SJSA1 (cell line): ENCODE measurements around the gene RAB40AL. TPM values are rescaled to one million over a fixed set of nuclear protein-coding genes. Genes with fewer than 3 reads are reported as not detected.
"Not testable (repeated sequence)": the region's sequence is repeated elsewhere in the genome, so short reads cannot be mapped to it uniquely, and the experiment has no call there.

Experiments
- DNase-seq, 2 experiments: peaks; one replicate each; pipeline ENCODE4 v3.0.0-alpha.2; 2015 to 2020; ENCODE audit warnings: low spot score in 2 of 2, low read depth in 1 of 2
- H3K27ac ChIP-seq: fragments of 250-450 bp; sonication (Bioruptor Pico); 2 replicates; pipeline ENCODE4 v1.5.1; 2020; ENCODE audit warnings: mild to moderate bottlenecking, moderate library complexity
- H3K27me3 ChIP-seq: fragments of 250-450 bp; sonication (Bioruptor Pico); replicated peaks from 2 replicates; pipeline ENCODE4 v1.5.1; 2020; ENCODE audit warnings: mild to moderate bottlenecking, moderate library complexity
- H3K36me3 ChIP-seq: fragments of 250-450 bp; sonication (Bioruptor Pico); 2 replicates; pipeline ENCODE4 v1.5.1; 2020; ENCODE audit warnings: mild to moderate bottlenecking
- H3K4me1 ChIP-seq: fragments of 250-450 bp; sonication (Bioruptor Pico); replicated peaks from 2 replicates; pipeline ENCODE4 v1.6.1; 2021; ENCODE audit warnings: mild to moderate bottlenecking
- H3K4me3 ChIP-seq: fragments of 250-450 bp; sonication (Bioruptor Pico); 2 replicates; pipeline ENCODE4 v1.5.1; 2020; ENCODE audit warnings: mild to moderate bottlenecking
- H3K9me3 ChIP-seq: fragments of 250-450 bp; sonication (Bioruptor Pico); replicated peaks from 2 replicates; pipeline ENCODE4 v1.5.1; 2020; ENCODE audit warnings: mild to moderate bottlenecking
- total RNA-seq: library from RNA; depleted of rRNA; stranded (reverse); fragments of >200 nt; shearing (Covaris generic); gene quantifications from 2 replicates; pipeline ENCODE4 v1.2.3, GENCODE V29; 2014; rRNA removed

The RAB40AL gene
- total RNA-seq, 1 experiment from 2014 or later = 0.18 TPM

DNA sequence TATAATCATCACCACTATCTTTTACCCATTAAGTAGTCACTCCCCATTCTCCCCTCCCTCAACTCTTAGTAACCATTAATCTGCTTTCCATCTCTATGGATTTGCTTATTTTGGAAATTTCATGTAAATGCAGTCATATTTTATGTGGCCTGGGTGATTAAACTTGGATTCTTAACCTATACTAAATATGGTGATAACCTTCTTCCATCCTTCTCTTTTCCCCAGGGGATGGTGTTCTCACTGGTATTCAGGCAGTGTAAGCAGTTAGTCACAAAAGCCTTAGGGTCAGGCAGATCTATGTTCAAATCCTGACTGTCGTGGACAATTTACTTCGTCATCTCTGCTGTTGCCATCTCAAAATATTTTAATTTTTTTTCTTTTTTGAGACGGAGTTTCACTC, 29.6 kb downstream of the RAB40AL start:
- Histone ChIP-seq H3K27me3 (no peaks in the 10 kb centered on the region), H3K27ac (no peak overlapping the region), H3K4me3 (no peak overlapping the region), H3K36me3 (no peaks in the 10 kb centered on the region), H3K9me3 (no peaks in the 10 kb centered on the region), H3K4me1 (no peaks in the 10 kb centered on the region)
- no peak for DNase-seq

DNA sequence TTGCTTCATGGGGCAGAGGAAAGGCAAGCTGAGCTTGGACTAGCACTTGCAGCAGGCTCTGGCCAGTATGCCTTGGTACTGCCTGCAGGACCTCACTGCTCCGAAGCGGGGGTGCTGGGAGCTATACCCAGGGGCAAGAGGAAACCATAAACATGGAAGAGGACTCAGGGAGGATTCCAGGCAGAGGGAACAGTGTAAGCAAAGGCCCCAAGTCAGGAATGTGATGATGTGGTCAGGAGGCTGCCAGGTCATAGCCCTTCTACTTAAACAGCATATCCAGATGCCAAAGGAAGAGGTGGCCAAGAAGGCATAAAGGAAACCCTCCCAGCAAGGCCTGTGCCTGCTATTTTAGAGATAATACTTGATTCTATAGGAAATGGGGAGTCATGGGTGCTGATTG, 31.1 kb downstream of the RAB40AL start:
- no peak overlapping the region for H3K27ac ChIP-seq
- no peak for DNase-seq
- H3K36me3 ChIP-seq = no peaks in the 10 kb centered on the region
- H3K4me3 ChIP-seq = no peak overlapping the region
- H3K27me3 ChIP-seq = no peaks in the 10 kb centered on the region
- H3K4me1 ChIP-seq = no peaks in the 10 kb centered on the region
- H3K9me3 ChIP-seq = no peaks in the 10 kb centered on the region

DNA sequence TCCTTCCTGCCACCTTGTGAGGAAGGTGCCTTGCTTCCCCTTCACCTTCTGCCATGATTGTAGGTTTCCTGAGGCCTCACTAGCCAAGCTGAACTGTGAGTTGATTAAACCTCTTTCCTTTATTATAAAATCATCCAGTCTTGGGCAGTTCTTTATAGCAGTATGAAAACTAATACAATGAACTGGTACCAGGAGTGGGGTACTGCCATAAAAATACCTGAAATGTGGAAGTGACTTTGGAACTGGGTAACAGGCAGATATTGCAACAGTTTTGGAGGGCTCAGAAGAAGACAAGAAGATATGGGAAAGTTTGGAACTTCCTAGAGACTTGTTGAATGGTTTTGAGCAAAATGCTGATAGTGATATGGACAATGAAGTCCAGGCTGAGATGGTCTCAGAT, 34.5 kb downstream of the RAB40AL start:
- not testable (repeated sequence) for H3K4me3 ChIP-seq, H3K4me1 ChIP-seq, H3K27me3 ChIP-seq, H3K27ac ChIP-seq, DNase-seq, H3K9me3 ChIP-seq, H3K36me3 ChIP-seq

DNA sequence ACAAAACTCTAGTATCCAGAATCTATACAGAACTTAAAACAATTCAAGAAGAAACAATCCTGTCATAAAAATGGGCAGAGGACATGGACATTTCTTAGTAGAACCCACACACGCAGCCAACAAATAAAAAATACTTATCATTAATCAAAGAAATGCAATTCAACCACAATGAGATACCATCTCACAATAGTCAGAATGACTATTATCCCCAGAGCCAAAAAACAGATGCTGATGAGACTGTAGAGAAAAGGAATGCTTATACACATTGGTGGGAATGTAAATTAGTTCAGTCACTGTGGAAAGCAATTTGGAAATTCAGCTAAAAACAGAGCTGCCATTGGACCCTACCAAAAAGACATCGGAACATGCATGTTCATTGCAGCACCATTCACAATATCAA, 37.9 kb downstream of the RAB40AL start:
- Histone ChIP-seq H3K9me3 (no peaks in the 10 kb centered on the region), H3K27me3 (no peaks in the 10 kb centered on the region), H3K36me3 (no peaks in the 10 kb centered on the region), H3K27ac (no peak overlapping the region), H3K4me1 (no peaks in the 10 kb centered on the region), H3K4me3 (no peak overlapping the region)
- no peak for DNase-seq

DNA sequence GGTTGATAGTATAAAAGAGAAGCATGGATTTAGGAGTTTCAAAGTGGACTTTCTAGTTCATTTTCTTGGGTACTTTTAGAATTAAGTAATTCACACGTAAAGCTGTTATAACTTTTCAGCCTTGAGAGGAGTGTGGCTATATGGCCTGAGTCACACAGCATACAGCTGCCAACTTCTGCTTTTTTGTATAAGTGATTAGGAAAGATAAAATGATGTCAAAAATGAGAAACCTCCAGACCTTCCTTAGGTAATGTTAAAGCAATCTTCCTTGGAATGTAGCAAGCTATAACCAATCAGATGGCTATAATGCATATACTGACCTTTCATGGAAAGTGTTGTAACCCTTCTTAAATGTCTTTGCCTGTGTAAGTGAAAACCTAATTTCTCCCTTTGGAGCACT, 39.2 kb downstream of the RAB40AL start:
- H3K27ac ChIP-seq = no peak overlapping the region

DNA sequence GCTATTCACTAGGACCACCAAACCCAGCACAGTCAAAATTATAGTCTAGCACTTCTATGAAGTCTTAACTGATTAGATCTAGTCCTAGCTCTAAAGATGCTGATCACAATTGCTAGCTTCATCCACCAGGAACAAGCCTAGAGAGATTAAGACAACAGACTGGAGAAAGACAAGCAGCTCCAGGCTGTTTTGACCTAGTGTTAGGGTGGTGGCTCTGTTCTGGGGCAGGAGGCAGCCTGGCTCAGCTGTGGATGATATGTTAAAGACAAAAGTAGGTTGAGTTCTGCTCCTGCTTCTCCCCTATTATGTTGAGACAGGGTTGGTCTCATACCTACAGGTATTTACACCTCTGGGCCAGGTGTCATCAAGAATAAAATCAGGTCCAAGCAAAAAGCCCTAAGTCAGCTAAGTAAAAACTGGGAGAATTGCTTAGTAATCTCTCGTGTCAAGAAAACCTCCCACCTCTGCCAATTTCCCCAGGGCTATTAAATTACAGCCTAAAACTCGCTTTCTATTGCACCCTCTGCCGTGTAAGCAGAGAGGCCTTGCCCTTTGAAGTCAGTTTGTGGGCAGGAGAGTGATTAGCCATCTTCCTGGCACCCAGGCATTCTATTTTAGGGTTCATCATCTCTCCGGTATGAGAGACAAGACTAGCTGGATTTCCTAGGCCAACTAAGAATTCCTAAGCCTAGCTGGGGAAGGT, 39.9 kb downstream of the RAB40AL start:
- no peaks in the 10 kb centered on the region for H3K27me3 ChIP-seq
- H3K4me1 ChIP-seq = no peaks in the 10 kb centered on the region
- DNase-seq = no peak
- H3K4me3 ChIP-seq = no peak overlapping the region
- H3K9me3 ChIP-seq = no peaks in the 10 kb centered on the region
- no peaks in the 10 kb centered on the region for H3K36me3 ChIP-seq
- H3K27ac ChIP-seq = no peak overlapping the region

More for the DNA sequence above, 39.2 kb downstream of the RAB40AL start:
- Histone ChIP-seq H3K4me1 (no peaks in the 10 kb centered on the region), H3K9me3 (no peaks in the 10 kb centered on the region), H3K4me3 (no peak overlapping the region), H3K27me3 (no peaks in the 10 kb centered on the region), H3K36me3 (no peaks in the 10 kb centered on the region)
- no peak for DNase-seq

DNA sequence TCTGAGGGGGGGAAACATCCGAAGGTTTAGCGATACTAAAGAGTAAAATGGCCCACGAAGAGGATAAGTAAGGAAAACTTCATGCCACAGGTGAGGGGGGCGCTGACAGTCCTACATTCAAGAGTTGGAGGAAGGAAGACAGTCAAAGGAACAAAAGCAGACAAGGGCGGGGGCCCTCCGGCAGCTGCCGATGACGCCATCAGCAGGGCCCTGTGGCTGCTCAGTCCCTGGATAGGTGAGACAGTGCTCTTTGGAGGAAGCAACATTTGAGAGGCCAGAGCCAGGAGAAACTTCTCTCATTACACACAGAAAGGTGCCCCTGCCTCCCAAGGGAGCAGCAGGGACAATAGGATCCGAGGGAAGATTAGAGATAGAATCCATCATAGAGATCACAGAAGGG, 41.5 kb downstream of the RAB40AL start:
- no peaks in the 10 kb centered on the region for H3K4me1 ChIP-seq
- no peak overlapping the region for H3K4me3 ChIP-seq
- H3K27ac ChIP-seq = no peak overlapping the region
- no peaks in the 10 kb centered on the region for H3K27me3 ChIP-seq
- H3K9me3 ChIP-seq = no peaks in the 10 kb centered on the region
- no peaks in the 10 kb centered on the region for H3K36me3 ChIP-seq
- no peak for DNase-seq

DNA sequence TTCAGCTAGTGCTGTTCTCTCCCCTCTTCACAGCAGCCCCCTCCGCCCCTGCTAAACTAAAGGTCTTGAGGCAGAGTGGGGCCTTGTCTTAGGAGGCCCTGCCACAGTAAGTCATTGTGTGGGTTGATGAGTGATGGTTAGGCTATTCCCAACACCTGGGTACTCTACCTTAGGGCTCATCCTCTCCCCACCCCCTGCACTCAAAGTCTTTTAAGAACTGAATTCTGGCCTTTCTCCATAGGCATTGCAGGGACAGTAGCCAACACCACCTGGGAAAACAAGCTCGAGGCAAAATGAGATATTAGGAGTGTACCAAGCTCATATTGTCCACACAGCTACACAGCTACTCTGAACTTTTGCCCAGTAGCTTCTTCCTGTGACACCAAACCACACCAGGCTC, 42.5 kb downstream of the RAB40AL start:
- H3K9me3 ChIP-seq = no peaks in the 10 kb centered on the region
- no peaks in the 10 kb centered on the region for H3K36me3 ChIP-seq
- no peaks in the 10 kb centered on the region for H3K4me1 ChIP-seq
- no peaks in the 10 kb centered on the region for H3K27me3 ChIP-seq
- no peak for DNase-seq
- H3K27ac ChIP-seq = no peak overlapping the region
- H3K4me3 ChIP-seq = no peak overlapping the region

DNA sequence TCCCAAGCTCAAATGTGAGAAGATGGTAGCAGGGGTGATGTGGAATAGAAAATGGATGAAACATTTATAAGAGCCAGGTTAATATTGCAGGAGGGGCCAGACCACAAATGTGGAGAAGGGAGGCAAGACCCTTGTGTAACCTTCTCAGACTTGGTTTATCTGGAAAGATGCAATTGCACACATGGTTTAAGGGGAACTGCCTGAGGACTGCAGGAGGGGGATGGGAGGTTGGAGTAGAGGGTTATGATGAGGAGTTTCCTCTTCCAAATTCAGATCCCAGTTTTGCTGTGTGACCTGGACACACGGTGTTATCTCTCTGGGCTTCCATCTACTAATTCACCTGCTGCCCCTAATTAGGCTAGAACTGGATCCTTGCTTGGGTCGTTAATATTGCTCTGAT, 46.1 kb downstream of the RAB40AL start:
- DNase-seq = no peak

DNA sequence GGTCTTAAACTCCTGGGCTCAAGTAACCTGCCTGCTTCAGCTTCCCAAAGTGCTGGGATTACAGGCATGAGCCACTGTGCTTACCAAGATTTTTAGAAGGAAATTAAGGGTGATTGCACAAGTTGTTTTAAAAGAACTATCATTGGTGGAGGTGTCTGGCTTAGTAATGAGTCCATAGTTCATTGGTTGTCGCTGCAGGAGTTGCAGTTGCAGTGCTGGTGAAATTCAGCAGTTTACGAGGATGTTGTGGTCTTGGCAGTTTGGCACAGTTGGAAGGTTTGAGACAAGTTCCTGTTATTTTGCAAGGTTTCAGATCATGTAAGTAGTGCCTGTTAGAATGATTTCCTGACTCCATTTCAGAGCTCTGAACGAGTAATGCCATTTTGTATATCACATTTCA, 48.1 kb downstream of the RAB40AL start:
- H3K27ac ChIP-seq = no peak overlapping the region
- no peaks in the 10 kb centered on the region for H3K27me3 ChIP-seq
- H3K4me3 ChIP-seq = no peak overlapping the region
- no peaks in the 10 kb centered on the region for H3K4me1 ChIP-seq
- no peak for DNase-seq
- no peaks in the 10 kb centered on the region for H3K36me3 ChIP-seq
- no peaks in the 10 kb centered on the region for H3K9me3 ChIP-seq

More for the DNA sequence above, 46.1 kb downstream of the RAB40AL start:
- Histone ChIP-seq H3K27ac (no peak overlapping the region), H3K4me1 (no peaks in the 10 kb centered on the region), H3K4me3 (no peak overlapping the region), H3K9me3 (no peaks in the 10 kb centered on the region), H3K36me3 (no peaks in the 10 kb centered on the region), H3K27me3 (no peaks in the 10 kb centered on the region)

Other genes with a start within 250 kb of the RAB40AL start
- 13.8 and 21.2 TPM in 2 replicates for gene GPRASP2, start 224.8 kb upstream of the RAB40AL start, total RNA-seq
- gene GPRASP3, start 216.5 kb upstream of the RAB40AL start, total RNA-seq = 0.22 and 0.68 TPM in 2 replicates
- gene BEX1, start 126.9 kb downstream of the RAB40AL start, total RNA-seq = not detected in 2 replicates
- not detected in 2 replicates for gene NXF3, start 155.9 kb downstream of the RAB40AL start, total RNA-seq